Measurements from ENCODE around the gene SRSF12.

DNA sequence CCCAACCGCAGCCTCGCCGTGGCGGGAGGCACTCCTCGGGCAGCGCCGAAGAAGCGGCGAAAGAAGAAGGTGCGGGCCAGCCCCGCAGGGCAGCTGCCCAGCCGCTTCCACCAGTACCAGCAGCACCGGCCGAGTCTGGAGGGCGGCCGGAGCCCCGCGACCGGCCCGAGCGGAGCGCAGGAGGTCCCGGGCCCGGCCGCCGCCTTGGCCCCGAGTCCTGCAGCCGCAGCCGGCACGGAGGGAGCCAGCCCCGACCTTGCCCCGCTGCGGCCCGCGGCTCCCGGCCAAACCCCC, 36.8 kb downstream of the SRSF12 start:
- TF ChIP-seq, protein P1, sequence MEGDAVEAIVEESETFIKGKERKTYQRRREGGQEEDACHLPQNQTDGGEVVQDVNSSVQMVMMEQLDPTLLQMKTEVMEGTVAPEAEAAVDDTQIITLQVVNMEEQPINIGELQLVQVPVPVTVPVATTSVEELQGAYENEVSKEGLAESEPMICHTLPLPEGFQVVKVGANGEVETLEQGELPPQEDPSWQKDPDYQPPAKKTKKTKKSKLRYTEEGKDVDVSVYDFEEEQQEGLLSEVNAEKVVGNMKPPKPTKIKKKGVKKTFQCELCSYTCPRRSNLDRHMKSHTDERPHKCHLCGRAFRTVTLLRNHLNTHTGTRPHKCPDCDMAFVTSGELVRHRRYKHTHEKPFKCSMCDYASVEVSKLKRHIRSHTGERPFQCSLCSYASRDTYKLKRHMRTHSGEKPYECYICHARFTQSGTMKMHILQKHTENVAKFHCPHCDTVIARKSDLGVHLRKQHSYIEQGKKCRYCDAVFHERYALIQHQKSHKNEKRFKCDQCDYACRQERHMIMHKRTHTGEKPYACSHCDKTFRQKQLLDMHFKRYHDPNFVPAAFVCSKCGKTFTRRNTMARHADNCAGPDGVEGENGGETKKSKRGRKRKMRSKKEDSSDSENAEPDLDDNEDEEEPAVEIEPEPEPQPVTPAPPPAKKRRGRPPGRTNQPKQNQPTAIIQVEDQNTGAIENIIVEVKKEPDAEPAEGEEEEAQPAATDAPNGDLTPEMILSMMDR (IDR thresholded peaks at IDR 0.05): no peak
- TF ChIP-seq POLR2A (IDR thresholded peaks at IDR 0.05): no peak
